ENCODE results near the gene POP4. TPM values are rescaled to one million over a fixed set of nuclear protein-coding genes. Genes with fewer than 3 reads are reported as not detected.

Gene POP4
- total RNA-seq, 1 donor from 2014 or later, result 53.9 TPM

- Histone ChIP-seq H3K4me1 (no peaks in the 10 kb centered on the region), H3K27me3 (ENCODE audit: low read depth) (no peaks in the 10 kb centered on the region), H3K36me3 (no peaks in the 10 kb centered on the region), H3K27ac (replicated peaks) (no peak overlapping the region), H3K4me3 (no peak overlapping the region), H3K9me3 (replicated peaks) (peaks cover 6% of the 10 kb centered on the region)
- no peak for DNase-seq
- intact Hi-C loops (cut with micrococcal nuclease), result no loop called here
- no peak for TF ChIP-seq CTCF (IDR thresholded peaks at IDR 0.05; ENCODE audit: borderline replicate concordance)
Measured at GRCh38 chr19:29634423-29635130, 28.5 kb downstream of the POP4 start.

- intact Hi-C loops (cut with micrococcal nuclease), result no loop called here
- TF ChIP-seq CTCF (IDR thresholded peaks at IDR 0.05; ENCODE audit: borderline replicate concordance), result no peak
- H3K4me3 ChIP-seq, result no peak overlapping the region
- H3K4me1 ChIP-seq, result no peaks in the 10 kb centered on the region
- no peaks in the 10 kb centered on the region for H3K27me3 ChIP-seq (ENCODE audit: low read depth)
- H3K9me3 ChIP-seq (replicated peaks), result peaks cover 6% of the 10 kb centered on the region
- no peaks in the 10 kb centered on the region for H3K36me3 ChIP-seq
- DNase-seq, result no peak
- H3K27ac ChIP-seq (replicated peaks), result no peak overlapping the region
Measured at GRCh38 chr19:29635963-29636362, 29.9 kb downstream of the POP4 start.

GRCh38 chr19:29636553-29637360 lies 30.7 kb downstream of the POP4 start:
- H3K36me3 ChIP-seq, result no peaks in the 10 kb centered on the region
- TF ChIP-seq CTCF (IDR thresholded peaks at IDR 0.05; ENCODE audit: borderline replicate concordance), result no peak
- H3K27me3 ChIP-seq (ENCODE audit: low read depth), result no peaks in the 10 kb centered on the region
- no peak for DNase-seq
- no peak overlapping the region for H3K27ac ChIP-seq (replicated peaks)
- no peak overlapping the region for H3K4me3 ChIP-seq
- H3K4me1 ChIP-seq, result no peaks in the 10 kb centered on the region
- peaks cover 6% of the 10 kb centered on the region for H3K9me3 ChIP-seq (replicated peaks)
- intact Hi-C loops (cut with micrococcal nuclease), result no loop called here

GRCh38 chr19:29639086-29639485 lies 33.0 kb downstream of the POP4 start:
- no peaks in the 10 kb centered on the region for H3K27me3 ChIP-seq (ENCODE audit: low read depth)
- no peak for TF ChIP-seq CTCF (IDR thresholded peaks at IDR 0.05; ENCODE audit: borderline replicate concordance)
- no peaks in the 10 kb centered on the region for H3K36me3 ChIP-seq
- no peak overlapping the region for H3K4me3 ChIP-seq
- H3K4me1 ChIP-seq, result peaks cover 3% of the 10 kb centered on the region
- H3K9me3 ChIP-seq (replicated peaks), result peaks cover under 1% of the 10 kb centered on the region
- intact Hi-C loops (cut with micrococcal nuclease), result no loop called here
- H3K27ac ChIP-seq (replicated peaks), result no peak overlapping the region
- no peak for DNase-seq

GRCh38 chr19:29640231-29640630 lies 34.1 kb downstream of the POP4 start:
- no peaks in the 10 kb centered on the region for H3K27me3 ChIP-seq (ENCODE audit: low read depth)
- H3K27ac ChIP-seq (replicated peaks), result no peak overlapping the region
- DNase-seq, result no peak
- TF ChIP-seq CTCF (IDR thresholded peaks at IDR 0.05; ENCODE audit: borderline replicate concordance), result no peak
- no peaks in the 10 kb centered on the region for H3K36me3 ChIP-seq
- intact Hi-C loops (cut with micrococcal nuclease), result no loop called here
- H3K9me3 ChIP-seq (replicated peaks), result no peaks in the 10 kb centered on the region
- H3K4me1 ChIP-seq, result peaks cover 11% of the 10 kb centered on the region
- H3K4me3 ChIP-seq, result no peak overlapping the region
